ENCODE data around the gene APMAP.

APMAP gene

GRCh38 chr20:24960302-24960801, 32.2 kb downstream of the APMAP start:
- no peak overlapping the region for H3K9ac ChIP-seq (ENCODE audit: low read length)
- H3K27ac ChIP-seq (ENCODE audit: low read length) = no peak overlapping the region
- no peaks in the 10 kb centered on the region for H3K27me3 ChIP-seq (replicated peaks; ENCODE audit: insufficient read depth, low read length)
- H3K79me2 ChIP-seq (ENCODE audit: low read length) = no peaks in the 10 kb centered on the region
- no peaks in the 10 kb centered on the region for H3K9me2 ChIP-seq (replicated peaks; ENCODE audit: insufficient read depth, low read length)
- no peak overlapping the region for H2AFZ ChIP-seq (ENCODE audit: low read length)
- TF ChIP-seq EZH2phosphoT487 (IDR thresholded peaks at IDR 0.05; ENCODE audit: low read length) (no peak), CTCF (IDR thresholded peaks at IDR 0.05; ENCODE audit: low read length) (no peak), EZH2 (optimal IDR thresholded peaks at IDR 0.05; ENCODE audit: low read depth, low read length) (no peak)
- H3K36me3 ChIP-seq (replicated peaks; ENCODE audit: insufficient read depth, low read length) = 0 out of 2 replicates have a peak, but pooled peaks cover 3% of the 10 kb centered on the region
- H3K4me1 ChIP-seq (ENCODE audit: low read length) = no peaks in the 10 kb centered on the region
- DNase-seq = no peak
- H3K4me3 ChIP-seq (ENCODE audit: low read length) = no peak overlapping the region
- H4K20me1 ChIP-seq (ENCODE audit: insufficient read depth, low read length) = no peaks in the 10 kb centered on the region
- no peak overlapping the region for H3K4me2 ChIP-seq (ENCODE audit: low read depth, low read length)
- no peaks in the 10 kb centered on the region for H3K9me3 ChIP-seq (replicated peaks; ENCODE audit: insufficient read depth, low read length)
- H3F3A ChIP-seq (ENCODE audit: insufficient read depth, low read length) = no peaks in the 10 kb centered on the region

DNA sequence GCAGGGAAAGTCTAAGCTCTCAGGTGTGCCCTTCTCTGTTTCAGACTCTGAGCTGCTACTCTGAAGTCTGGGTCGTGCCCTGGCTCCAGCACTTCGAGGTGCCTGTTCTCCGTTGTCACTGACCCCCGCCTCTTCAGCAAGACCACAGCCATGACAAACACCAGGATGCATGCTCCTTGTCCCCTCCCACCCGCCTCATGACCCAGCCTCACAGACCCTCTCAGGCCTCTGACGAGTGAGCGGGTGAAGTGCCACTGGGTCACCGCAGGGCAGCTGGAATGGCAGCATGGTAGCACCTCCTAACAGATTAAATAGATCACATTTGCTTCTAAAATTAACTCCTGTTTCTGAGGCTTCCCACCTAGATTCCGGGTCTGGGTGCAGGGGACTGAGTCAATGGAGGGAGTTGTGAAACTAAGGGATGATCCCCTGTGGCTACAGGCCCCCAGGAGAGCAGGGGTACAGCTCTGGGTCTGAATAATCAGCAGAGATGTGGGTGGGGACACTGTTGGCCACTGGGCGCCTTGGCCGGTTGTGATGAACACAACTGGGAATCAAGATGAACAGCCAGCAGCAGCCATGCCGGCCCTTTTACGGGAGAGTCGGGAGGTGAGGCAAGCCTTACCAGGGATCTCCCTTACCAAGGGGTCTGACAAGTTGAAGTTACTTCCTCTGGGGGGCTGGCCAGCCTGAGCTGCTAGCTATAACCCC, 32.8 kb downstream of the APMAP start:
- Histone ChIP-seq H3K9ac (ENCODE audit: low read length) (no peak overlapping the region), H3K4me1 (ENCODE audit: low read length) (peaks cover 5% of the 10 kb centered on the region; the same call in 1 of the 2 replicates), H3K9me3 (replicated peaks; ENCODE audit: insufficient read depth, low read length) (no peaks in the 10 kb centered on the region), H3K9me2 (replicated peaks; ENCODE audit: insufficient read depth, low read length) (no peaks in the 10 kb centered on the region), H3K4me3 (ENCODE audit: low read length) (no peak overlapping the region), H3K36me3 (replicated peaks; ENCODE audit: insufficient read depth, low read length) (0 out of 2 replicates have a peak, but pooled peaks cover 3% of the 10 kb centered on the region), H3K4me2 (ENCODE audit: low read depth, low read length) (no peak overlapping the region), H3F3A (ENCODE audit: insufficient read depth, low read length) (no peaks in the 10 kb centered on the region), H2AFZ (ENCODE audit: low read length) (no peak overlapping the region), H3K27ac (ENCODE audit: low read length) (no peak overlapping the region), H3K27me3 (replicated peaks; ENCODE audit: insufficient read depth, low read length) (no peaks in the 10 kb centered on the region), H3K79me2 (ENCODE audit: low read length) (no peaks in the 10 kb centered on the region), H4K20me1 (ENCODE audit: insufficient read depth, low read length) (no peaks in the 10 kb centered on the region)
- DNase-seq = no peak
- no peak for TF ChIP-seq EZH2 (optimal IDR thresholded peaks at IDR 0.05; ENCODE audit: low read depth, low read length)
- no peak for TF ChIP-seq EZH2phosphoT487 (IDR thresholded peaks at IDR 0.05; ENCODE audit: low read length)
- no peak for TF ChIP-seq CTCF (IDR thresholded peaks at IDR 0.05; ENCODE audit: low read length)

GRCh38 chr20:24958506-24959385, 33.8 kb downstream of the APMAP start:
- no peak overlapping the region for H3K27ac ChIP-seq (ENCODE audit: low read length)
- H3K4me3 ChIP-seq (ENCODE audit: low read length) = no peak overlapping the region
- TF ChIP-seq EZH2 (optimal IDR thresholded peaks at IDR 0.05; ENCODE audit: low read depth, low read length) = no peak
- H3K9ac ChIP-seq (ENCODE audit: low read length) = no peak overlapping the region
- no peaks in the 10 kb centered on the region for H4K20me1 ChIP-seq (ENCODE audit: insufficient read depth, low read length)
- H3F3A ChIP-seq (ENCODE audit: insufficient read depth, low read length) = no peaks in the 10 kb centered on the region
- H3K9me3 ChIP-seq (replicated peaks; ENCODE audit: insufficient read depth, low read length) = no peaks in the 10 kb centered on the region
- H3K9me2 ChIP-seq (replicated peaks; ENCODE audit: insufficient read depth, low read length) = no peaks in the 10 kb centered on the region
- H2AFZ ChIP-seq (ENCODE audit: low read length) = no peak overlapping the region
- no peak overlapping the region for H3K4me2 ChIP-seq (ENCODE audit: low read depth, low read length)
- no peak for DNase-seq
- H3K36me3 ChIP-seq (replicated peaks; ENCODE audit: insufficient read depth, low read length) = 0 out of 2 replicates have a peak, but pooled peaks cover 3% of the 10 kb centered on the region
- no peaks in the 10 kb centered on the region for H3K27me3 ChIP-seq (replicated peaks; ENCODE audit: insufficient read depth, low read length)
- H3K79me2 ChIP-seq (ENCODE audit: low read length) = no peaks in the 10 kb centered on the region
- peaks cover 5% of the 10 kb centered on the region; the same call in 1 of the 2 replicates for H3K4me1 ChIP-seq (ENCODE audit: low read length)
